22Rv1 (cell line): ENCODE data around the gene ARMH1.

Source experiments
- CTCF ChIP-seq: fragments of 450-650 bp; IDR thresholded peaks from 2 replicates; pipeline ENCODE4 v1.5.1; 2017; ENCODE audit warnings: mild to moderate bottlenecking
- ZFX ChIP-seq: fragments of 450-650 bp; IDR thresholded peaks from 2 replicates; pipeline ENCODE4 v1.6.1; 2017; ENCODE audit warnings: antibody characterized with exemption, borderline replicate concordance

- no peak for TF ChIP-seq CTCF
- no peak for TF ChIP-seq ZFX
These were observed 30.7 kb upstream of the ARMH1 start for GRCh38 chr1:44643721-44644334.
